ENCODE measurements around the gene PPP1R15A.

GRCh38 chr19:48890551-48890950, 18.3 kb downstream of the PPP1R15A start:
- TF ChIP-seq POLR2AphosphoS5 (IDR thresholded peaks at IDR 0.05) (no peak), CTCF (IDR thresholded peaks at IDR 0.05 in 8 of 11, conservative IDR thresholded peaks at IDR 0.05 in 3 of 11) (no peak), POLR2A (IDR thresholded peaks at IDR 0.05) (no peak)
